Neutrophil (primary cell): ENCODE results near the gene NSMCE3.

ENCODE experiments used
- H3K27ac ChIP-seq: fragments of 200-600 bp; sonication (generic); 2 replicates; pipeline ENCODE4 v1.5.1; 2016; ENCODE audit warnings: mild to moderate bottlenecking, moderate library complexity
- H3K27me3 ChIP-seq: fragments of 200-600 bp; sonication (generic); 2 replicates; pipeline ENCODE4 v1.6.0; 2016; ENCODE audit warnings: mild to moderate bottlenecking
- H3K36me3 ChIP-seq: fragments of 200-600 bp; sonication (generic); 2 replicates; pipeline ENCODE4 v1.5.1; 2017
- H3K4me1 ChIP-seq, 2 experiments: fragments of 200-600 bp in 1 of 2; sonication (generic) in 1 of 2; 1 replicate in 1 of 2; 2 replicates in 1 of 2; pipeline versions ENCODE4 v1.5.1 to v1.6.1; 2013 to 2016; ENCODE audit warnings: low read depth in 1 of 2, low read length in 1 of 2, mild to moderate bottlenecking in 1 of 2, moderate library complexity in 1 of 2; ENCODE audit not compliant: control insufficient read depth in 1 of 2, insufficient read depth in 1 of 2
- H3K4me3 ChIP-seq, 2 experiments: fragments of 200-600 bp in 1 of 2; sonication (generic) in 1 of 2; 1 replicate in 1 of 2; 2 replicates in 1 of 2; pipeline ENCODE4 v1.5.1; 2013 to 2016; ENCODE audit warnings: low read depth in 1 of 2, low read length in 1 of 2, mild to moderate bottlenecking in 1 of 2, moderate library complexity in 1 of 2
- H3K9me3 ChIP-seq: fragments of 200-600 bp; sonication (generic); 2 replicates; pipeline ENCODE4 v1.5.1; 2016
- CTCF ChIP-seq: fragments of 200-600 bp; sonication (generic); IDR thresholded peaks from 2 replicates; pipeline ENCODE4 v1.5.1; 2016; ENCODE audit warnings: antibody characterized with exemption

NSMCE3 gene

GRCh38 chr15:29262738-29263137 is 6.9 kb downstream of the NSMCE3 start:
- Histone ChIP-seq H3K36me3 (no peaks in the 10 kb centered on the region), H3K27ac (no peak overlapping the region), H3K4me1 (no peaks in the 10 kb centered on the region), H3K27me3 (peaks cover 5% of the 10 kb centered on the region), H3K9me3 (no peaks in the 10 kb centered on the region), H3K4me3 (no peak overlapping the region)
- TF ChIP-seq CTCF: no peak

GRCh38 chr15:29260896-29261295 is 8.7 kb downstream of the NSMCE3 start:
- no peak for TF ChIP-seq CTCF
- H3K4me3 ChIP-seq: no peak overlapping the region
- no peaks in the 10 kb centered on the region for H3K36me3 ChIP-seq
- H3K27me3 ChIP-seq: peaks cover 5% of the 10 kb centered on the region
- H3K9me3 ChIP-seq: no peaks in the 10 kb centered on the region
- H3K27ac ChIP-seq: no peak overlapping the region
- no peaks in the 10 kb centered on the region for H3K4me1 ChIP-seq

- TF ChIP-seq CTCF: no peak
- H3K27ac ChIP-seq: no peak overlapping the region
- H3K9me3 ChIP-seq: no peaks in the 10 kb centered on the region
- H3K4me3 ChIP-seq: no peak overlapping the region
- H3K4me1 ChIP-seq: no peaks in the 10 kb centered on the region
- H3K27me3 ChIP-seq: peaks cover 5% of the 10 kb centered on the region
- H3K36me3 ChIP-seq: no peaks in the 10 kb centered on the region
These were observed 10.4 kb downstream of the NSMCE3 start for GRCh38 chr15:29259233-29259632.

- H3K4me3 ChIP-seq: no peak overlapping the region
- H3K36me3 ChIP-seq: no peaks in the 10 kb centered on the region
- no peaks in the 10 kb centered on the region for H3K9me3 ChIP-seq
- no peak for TF ChIP-seq CTCF
- no peaks in the 10 kb centered on the region for H3K4me1 ChIP-seq
- no peak overlapping the region for H3K27ac ChIP-seq
- H3K27me3 ChIP-seq: peaks cover 6% of the 10 kb centered on the region
These were observed 17.4 kb downstream of the NSMCE3 start for GRCh38 chr15:29252234-29252633.

GRCh38 chr15:29244544-29244943 is 25.1 kb downstream of the NSMCE3 start:
- H3K27ac ChIP-seq: no peak overlapping the region
- H3K9me3 ChIP-seq: no peaks in the 10 kb centered on the region
- no peak overlapping the region for H3K4me3 ChIP-seq
- no peaks in the 10 kb centered on the region for H3K4me1 ChIP-seq
- no peaks in the 10 kb centered on the region for H3K36me3 ChIP-seq
- peaks cover 4% of the 10 kb centered on the region for H3K27me3 ChIP-seq
- TF ChIP-seq CTCF: no peak

GRCh38 chr15:29244123-29244522 is 25.5 kb downstream of the NSMCE3 start:
- TF ChIP-seq CTCF: no peak
- Histone ChIP-seq H3K27ac (no peak overlapping the region), H3K4me3 (no peak overlapping the region), H3K27me3 (peaks cover 4% of the 10 kb centered on the region), H3K9me3 (no peaks in the 10 kb centered on the region), H3K36me3 (no peaks in the 10 kb centered on the region), H3K4me1 (no peaks in the 10 kb centered on the region)
